Measurements from ENCODE around the gene DELE1.

Gene DELE1

GRCh38 chr5:141926434-141926833, 2.8 kb downstream of the DELE1 start:
- DNase-seq (ENCODE audit: low read depth) = no peak
- H3K4me3 ChIP-seq (ENCODE audit: control insufficient read depth, low read depth, low read length) = no peak overlapping the region
- TF ChIP-seq CTCF (conservative IDR thresholded peaks at IDR 0.05; ENCODE audit: control insufficient read depth, insufficient read depth, low read depth, low read length) = no peak

- no peak overlapping the region for H3K4me3 ChIP-seq (ENCODE audit: control insufficient read depth, low read depth, low read length)
- no peak for DNase-seq (ENCODE audit: low read depth)
- TF ChIP-seq CTCF (conservative IDR thresholded peaks at IDR 0.05; ENCODE audit: control insufficient read depth, insufficient read depth, low read depth, low read length) = no peak
Measured at GRCh38 chr5:141928051-141928450, 4.4 kb downstream of the DELE1 start.

GRCh38 chr5:141929398-141930058, 5.9 kb downstream of the DELE1 start:
- DNase-seq (ENCODE audit: low read depth) = no peak
- no peak overlapping the region for H3K4me3 ChIP-seq (ENCODE audit: control insufficient read depth, low read depth, low read length)
- TF ChIP-seq CTCF (conservative IDR thresholded peaks at IDR 0.05; ENCODE audit: control insufficient read depth, insufficient read depth, low read depth, low read length) = no peak

- H3K4me3 ChIP-seq (ENCODE audit: control insufficient read depth, low read depth, low read length) = no peak overlapping the region
- no peak for TF ChIP-seq CTCF (conservative IDR thresholded peaks at IDR 0.05; ENCODE audit: control insufficient read depth, insufficient read depth, low read depth, low read length)
- DNase-seq (ENCODE audit: low read depth) = no peak
Measured at GRCh38 chr5:141931694-141932093, 8.0 kb downstream of the DELE1 start.

- no peak for TF ChIP-seq CTCF (conservative IDR thresholded peaks at IDR 0.05; ENCODE audit: control insufficient read depth, insufficient read depth, low read depth, low read length)
- DNase-seq (ENCODE audit: low read depth) = no peak
- H3K4me3 ChIP-seq (ENCODE audit: control insufficient read depth, low read depth, low read length) = no peak overlapping the region
Measured at GRCh38 chr5:141933151-141933550, 9.5 kb downstream of the DELE1 start.

- TF ChIP-seq CTCF (conservative IDR thresholded peaks at IDR 0.05; ENCODE audit: control insufficient read depth, insufficient read depth, low read depth, low read length) = no peak
- DNase-seq (ENCODE audit: low read depth) = no peak
Measured at GRCh38 chr5:141934099-141934844, 10.6 kb downstream of the DELE1 start.

More at GRCh38 chr5:141934099-141934844, 10.6 kb downstream of the DELE1 start:
- no peak overlapping the region for H3K4me3 ChIP-seq (ENCODE audit: control insufficient read depth, low read depth, low read length)

All from fibroblast of mammary gland (primary cell).